ENCODE measurements around the gene NUP54.
A peak's percentile ranks its signal among the peaks of the same experiment; 100 is the strongest.

Gene NUP54

DNA sequence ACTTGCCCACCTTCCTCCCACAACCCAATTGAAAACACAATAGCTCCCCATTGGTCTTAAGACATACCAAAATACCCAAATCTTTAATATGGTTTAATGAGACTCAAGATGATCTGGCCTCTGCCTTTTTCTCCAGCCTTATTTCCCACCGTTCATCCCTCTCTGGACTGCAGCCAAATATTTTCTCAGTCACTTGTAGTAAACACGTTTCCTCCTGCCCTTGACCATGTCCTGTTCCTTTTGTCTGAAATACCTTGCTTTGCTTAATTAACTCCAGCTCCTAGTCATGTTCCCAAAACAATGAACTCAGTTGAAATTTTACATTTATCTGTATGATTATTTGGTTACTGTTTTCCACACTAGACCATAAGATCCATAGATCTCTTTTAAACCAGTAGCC, 8.4 kb upstream of the NUP54 start:
- no peak overlapping the region for H3K4me3 ChIP-seq (ENCODE audit: low read depth, low read length)
- no peaks in the 10 kb centered on the region for H3K36me3 ChIP-seq (ENCODE audit: control insufficient read depth, insufficient read depth, low read length)
- H3K79me2 ChIP-seq, result no peaks in the 10 kb centered on the region
- H3K9me3 ChIP-seq (ENCODE audit: control insufficient read depth, low read length), result no peaks in the 10 kb centered on the region
- H3K4me2 ChIP-seq (ENCODE audit: low read length), result peak overlapping the region; percentile 23
- no peak overlapping the region for H2AFZ ChIP-seq
- no peak overlapping the region for H3K27ac ChIP-seq
- no peak for TF ChIP-seq CTCF (IDR thresholded peaks at IDR 0.05)
- H3K9ac ChIP-seq, result no peak overlapping the region
- H3K4me1 ChIP-seq, result peaks cover 2% of the 10 kb centered on the region
- H3K27me3 ChIP-seq (ENCODE audit: control insufficient read depth, insufficient read depth, low read length), result no peaks in the 10 kb centered on the region

GRCh38 chr4:76155979-76156378, 7.8 kb upstream of the NUP54 start:
- Histone ChIP-seq H3K4me2 (ENCODE audit: low read length) (no peak overlapping the region), H3K4me3 (ENCODE audit: low read depth, low read length) (no peak overlapping the region), H3K4me1 (peaks cover 2% of the 10 kb centered on the region), H3K27me3 (ENCODE audit: control insufficient read depth, insufficient read depth, low read length) (no peaks in the 10 kb centered on the region), H3K36me3 (ENCODE audit: control insufficient read depth, insufficient read depth, low read length) (no peaks in the 10 kb centered on the region), H3K79me2 (no peaks in the 10 kb centered on the region), H3K27ac (no peak overlapping the region), H2AFZ (no peak overlapping the region), H3K9me3 (ENCODE audit: control insufficient read depth, low read length) (no peaks in the 10 kb centered on the region), H3K9ac (no peak overlapping the region)
- TF ChIP-seq CTCF (IDR thresholded peaks at IDR 0.05), result no peak

- TF ChIP-seq CTCF (IDR thresholded peaks at IDR 0.05), result no peak
- no peak overlapping the region for H3K27ac ChIP-seq
- no peaks in the 10 kb centered on the region for H3K27me3 ChIP-seq (ENCODE audit: control insufficient read depth, insufficient read depth, low read length)
These were observed 5.2 kb upstream of the NUP54 start for GRCh38 chr4:76153356-76153755.

DNA sequence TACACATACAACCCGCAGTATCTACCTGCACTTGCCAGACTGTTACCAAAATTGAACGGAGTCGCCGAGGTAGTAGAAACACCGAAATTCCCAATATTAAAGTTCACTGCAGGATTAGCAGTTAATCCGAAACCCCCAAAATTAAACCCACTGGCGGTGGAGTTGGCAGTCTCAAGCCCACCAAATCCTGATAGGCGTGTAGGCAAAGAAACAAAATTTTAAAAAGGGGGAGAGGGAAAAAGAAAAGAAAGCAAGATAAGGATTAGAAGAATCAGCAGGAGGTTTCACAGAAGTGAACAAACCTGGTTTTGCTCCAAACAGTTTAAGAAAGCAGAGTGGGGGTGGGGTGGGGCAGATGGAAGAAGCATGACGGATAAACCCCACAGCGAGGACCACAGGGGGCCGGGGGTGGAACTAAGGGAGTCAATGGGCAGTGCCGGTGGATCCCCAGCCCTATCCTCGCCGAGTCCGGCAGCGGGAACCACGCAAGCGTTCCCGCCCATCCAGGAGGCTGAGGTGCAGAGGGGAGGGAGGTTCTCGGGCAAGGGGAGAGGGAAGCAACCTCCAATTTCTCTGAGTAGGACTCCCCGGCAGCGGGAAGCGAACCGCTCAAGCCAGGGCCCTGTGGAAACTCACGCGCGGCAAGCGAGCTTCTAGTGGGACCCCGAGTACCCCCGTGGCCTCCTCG, 599 bp downstream of the NUP54 start:
- Histone ChIP-seq H3K4me2 (ENCODE audit: low read length) (peak overlapping the region; percentile 81), H3K36me3 (ENCODE audit: control insufficient read depth, insufficient read depth, low read length) (no peaks in the 10 kb centered on the region), H2AFZ (peak overlapping the region; percentile 88), H3K9me3 (ENCODE audit: control insufficient read depth, low read length) (no peaks in the 10 kb centered on the region), H3K4me3 (ENCODE audit: low read depth, low read length) (peak overlapping the region; percentile 89), H3K4me1 (peaks cover 3% of the 10 kb centered on the region), H3K27ac (peak overlapping the region; percentile 79), H3K79me2 (peaks cover 9% of the 10 kb centered on the region), H3K27me3 (ENCODE audit: control insufficient read depth, insufficient read depth, low read length) (no peaks in the 10 kb centered on the region), H3K9ac (peak overlapping the region; percentile 61)
- TF ChIP-seq CTCF (IDR thresholded peaks at IDR 0.05), result no peak

More at GRCh38 chr4:76153356-76153755, 5.2 kb upstream of the NUP54 start:
- Histone ChIP-seq H3K9me3 (ENCODE audit: control insufficient read depth, low read length) (no peaks in the 10 kb centered on the region), H3K36me3 (ENCODE audit: control insufficient read depth, insufficient read depth, low read length) (no peaks in the 10 kb centered on the region), H3K4me3 (ENCODE audit: low read depth, low read length) (no peak overlapping the region), H3K79me2 (no peaks in the 10 kb centered on the region), H3K9ac (no peak overlapping the region), H2AFZ (no peak overlapping the region), H3K4me2 (ENCODE audit: low read length) (no peak overlapping the region), H3K4me1 (peaks cover 2% of the 10 kb centered on the region)

GRCh38 chr4:76144546-76144945, 3.7 kb downstream of the NUP54 start:
- no peaks in the 10 kb centered on the region for H3K9me3 ChIP-seq (ENCODE audit: control insufficient read depth, low read length)
- H3K36me3 ChIP-seq (ENCODE audit: control insufficient read depth, insufficient read depth, low read length), result no peaks in the 10 kb centered on the region
- H3K9ac ChIP-seq, result no peak overlapping the region
- H3K27ac ChIP-seq, result no peak overlapping the region
- H2AFZ ChIP-seq, result no peak overlapping the region
- H3K4me1 ChIP-seq, result peaks cover 3% of the 10 kb centered on the region
- TF ChIP-seq CTCF (IDR thresholded peaks at IDR 0.05), result no peak
- no peaks in the 10 kb centered on the region for H3K27me3 ChIP-seq (ENCODE audit: control insufficient read depth, insufficient read depth, low read length)
- H3K4me2 ChIP-seq (ENCODE audit: low read length), result no peak overlapping the region
- H3K4me3 ChIP-seq (ENCODE audit: low read depth, low read length), result no peak overlapping the region
- H3K79me2 ChIP-seq, result peaks cover 11% of the 10 kb centered on the region
